ENCODE data around the gene HS3ST3A1. TPM values are rescaled to one million over a fixed set of nuclear protein-coding genes. Genes with fewer than 3 reads are reported as not detected.

Gene HS3ST3A1
- total RNA-seq, 1 donor from 2014 or later, result 0.41 TPM

DNA sequence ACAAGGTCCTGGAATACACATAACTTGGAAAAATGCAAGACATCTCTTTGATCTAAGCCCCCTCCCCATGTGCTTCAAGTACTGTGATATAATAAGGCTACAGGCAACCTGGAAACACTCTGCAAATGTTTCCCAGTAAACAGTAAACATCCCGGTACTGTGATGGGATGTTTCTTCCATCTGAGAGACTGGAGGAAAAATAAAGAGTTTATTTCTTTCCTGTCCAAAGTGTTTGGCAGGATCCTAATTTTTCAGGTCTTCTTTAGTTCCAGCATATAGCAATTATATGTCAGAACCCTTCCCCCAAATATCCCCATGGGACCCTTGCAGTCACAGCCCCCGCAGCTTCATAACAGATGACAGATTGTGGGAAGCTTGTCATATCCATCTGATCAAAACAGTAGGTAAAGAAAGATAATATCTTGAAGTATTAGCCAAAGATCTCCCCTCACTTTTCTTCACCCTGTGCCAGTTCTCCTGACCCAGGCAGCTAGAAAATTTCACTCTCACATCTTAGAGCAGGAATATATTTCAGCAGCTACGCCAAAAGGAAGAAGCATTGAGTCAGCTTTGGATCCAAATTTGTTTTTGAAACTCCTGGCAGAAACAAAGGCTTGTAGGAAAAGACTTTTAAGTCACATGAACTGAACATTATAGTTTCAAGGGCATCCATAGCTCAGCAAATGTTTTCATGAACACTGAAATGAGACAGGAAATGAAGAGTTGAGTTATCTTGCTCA is 141.3 kb downstream of the HS3ST3A1 start:
- FAIRE-seq (no peak), DNase-seq (ENCODE audit: low spot score in 2 of 2) (no peak)

DNA sequence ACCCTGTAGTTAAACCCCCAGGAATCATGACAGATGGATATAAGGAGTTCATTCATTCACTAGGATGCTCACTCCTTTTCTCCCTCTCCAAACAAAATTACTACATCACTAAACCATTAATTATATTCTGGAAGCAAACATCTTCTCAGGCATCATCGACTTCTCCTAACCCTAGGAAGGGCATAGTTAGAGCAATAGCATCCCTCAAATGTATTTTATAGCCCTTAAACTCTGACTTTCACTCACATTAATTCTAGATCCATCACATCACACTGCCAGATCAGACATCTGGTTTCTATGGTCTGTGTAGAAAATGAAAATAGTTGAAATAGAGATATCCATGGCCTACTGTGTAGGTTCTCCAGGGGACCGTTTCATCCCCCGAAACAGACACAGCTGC is 143.9 kb downstream of the HS3ST3A1 start:
- DNase-seq (ENCODE audit: low spot score in 2 of 2) (no peak), FAIRE-seq (no peak)

Small RNA genes within 50 kb of the gene (small RNA-seq; reads per million reads assigned to genes)
- not detected for gene MIR548H3
